DMS79 treated with DMSO at 0.1 percent for 48 hours (cell line): ENCODE results near the gene CACNG6.
"Not testable (repeated sequence)": the region's sequence is repeated elsewhere in the genome, so short reads cannot be mapped to it uniquely, and the experiment has no call there.

ENCODE experiments used
- DNase-seq: peaks from one replicate; lab custom pipeline; 2025; lab: John Stamatoyannopoulos, UW

The CACNG6 gene

DNA sequence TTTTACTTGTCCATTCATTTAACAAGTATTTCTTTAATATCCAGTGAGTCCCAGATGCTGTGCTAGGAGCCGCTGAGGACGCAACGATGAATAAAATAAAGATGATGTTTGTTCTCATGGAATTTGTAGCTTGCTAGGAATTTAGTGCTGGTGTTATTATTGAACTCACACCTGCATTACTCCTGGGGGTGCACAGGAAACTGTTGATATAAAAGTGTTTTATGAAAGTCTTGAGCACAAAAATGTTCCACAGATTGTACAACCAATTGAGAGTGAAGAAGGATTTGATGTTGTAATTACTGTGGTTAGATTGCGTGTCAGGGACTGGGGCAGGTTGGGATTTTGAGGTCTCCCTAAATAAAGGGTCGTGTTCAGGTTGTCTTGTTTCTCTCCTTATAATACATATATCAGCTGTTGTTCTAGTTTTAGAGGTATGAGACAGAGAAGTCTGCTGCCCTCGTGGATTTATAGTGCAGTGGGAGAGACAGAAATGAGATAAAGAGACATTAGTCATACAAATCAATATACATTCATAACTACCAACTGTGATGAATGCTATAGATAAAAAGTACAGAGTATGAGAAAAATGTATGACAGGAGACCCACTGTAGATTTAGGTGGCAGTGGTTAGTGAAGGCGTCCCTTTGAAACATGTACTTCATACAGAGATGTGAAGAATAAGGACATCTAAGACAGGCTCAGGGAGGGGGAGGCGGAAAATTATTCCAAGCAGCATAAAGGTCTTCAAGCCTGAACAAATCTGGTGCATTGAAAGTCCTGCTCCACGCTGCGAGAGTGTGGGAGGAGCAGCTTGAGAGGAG lies 11.3 kb downstream of the CACNG6 start:
- no peak for DNase-seq

DNA sequence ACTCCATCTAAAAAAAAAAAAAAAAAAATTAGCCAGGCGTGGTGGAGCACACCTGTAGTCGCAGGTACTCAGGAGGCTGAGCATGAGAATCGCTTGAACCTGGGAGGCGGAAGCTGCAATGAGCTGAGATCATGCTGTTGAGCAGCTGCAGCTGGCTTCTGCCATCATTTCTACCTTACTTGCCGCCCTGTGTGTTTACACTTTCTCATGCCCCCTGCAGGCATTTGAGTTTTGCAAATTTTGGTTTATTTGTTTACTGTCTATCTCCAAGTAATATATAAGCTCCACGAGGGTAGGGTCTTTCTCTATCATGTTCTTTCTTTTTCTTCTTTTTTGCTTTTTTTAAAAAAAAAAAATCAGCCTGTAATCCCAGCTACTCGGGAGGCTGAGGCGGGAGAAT lies 18.0 kb downstream of the CACNG6 start:
- DNase-seq: no peak

DNA sequence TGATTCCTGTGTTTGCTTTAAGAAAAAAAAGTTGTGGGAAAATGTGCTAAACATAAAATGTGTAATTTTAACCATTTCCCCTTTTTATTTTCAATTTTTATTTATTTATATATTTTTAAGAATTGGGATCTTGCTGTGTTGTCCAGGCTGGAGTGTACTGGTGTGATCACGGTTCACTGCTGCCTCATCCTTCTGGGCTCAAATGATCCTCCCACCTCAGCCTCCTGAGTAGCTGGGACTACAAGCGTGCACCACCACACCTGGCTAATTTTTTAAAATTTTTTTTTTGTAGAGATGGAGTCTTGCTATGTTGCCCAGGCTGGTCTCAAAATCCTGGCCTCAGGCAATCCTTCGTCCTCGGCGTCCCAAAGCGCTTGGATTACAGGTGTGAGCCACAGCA lies 19.0 kb downstream of the CACNG6 start:
- no peak for DNase-seq

DNA sequence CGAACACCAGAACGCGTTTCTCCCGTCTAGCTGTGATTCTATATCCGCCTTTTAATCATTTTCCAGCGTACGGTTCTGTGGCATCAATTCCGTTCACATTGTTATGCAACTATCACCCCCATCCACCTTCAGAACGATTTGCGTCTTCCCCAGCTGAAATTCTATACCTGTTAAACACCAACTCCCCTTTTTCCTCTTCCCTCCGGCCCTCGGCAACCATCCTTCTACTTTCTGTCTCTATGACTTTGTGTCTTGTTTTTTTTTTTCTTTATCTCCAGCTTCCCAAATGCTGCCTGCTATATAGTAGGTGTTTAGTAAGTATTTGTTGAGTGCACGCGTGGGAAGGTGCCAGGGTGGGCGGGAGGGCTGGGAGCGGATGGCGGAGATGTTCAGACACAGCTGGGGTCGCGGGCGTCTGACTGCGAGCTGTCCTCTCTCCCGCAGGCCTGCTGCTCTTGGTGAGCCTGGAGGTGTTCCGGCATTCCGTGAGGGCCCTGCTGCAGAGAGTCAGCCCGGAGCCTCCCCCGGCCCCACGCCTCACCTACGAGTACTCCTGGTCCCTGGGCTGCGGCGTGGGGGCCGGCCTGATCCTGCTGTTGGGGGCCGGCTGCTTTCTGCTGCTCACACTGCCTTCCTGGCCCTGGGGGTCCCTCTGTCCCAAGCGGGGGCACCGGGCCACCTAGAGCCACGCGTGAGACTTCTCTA lies 20.2 kb downstream of the CACNG6 start:
- DNase-seq: no peak

DNA sequence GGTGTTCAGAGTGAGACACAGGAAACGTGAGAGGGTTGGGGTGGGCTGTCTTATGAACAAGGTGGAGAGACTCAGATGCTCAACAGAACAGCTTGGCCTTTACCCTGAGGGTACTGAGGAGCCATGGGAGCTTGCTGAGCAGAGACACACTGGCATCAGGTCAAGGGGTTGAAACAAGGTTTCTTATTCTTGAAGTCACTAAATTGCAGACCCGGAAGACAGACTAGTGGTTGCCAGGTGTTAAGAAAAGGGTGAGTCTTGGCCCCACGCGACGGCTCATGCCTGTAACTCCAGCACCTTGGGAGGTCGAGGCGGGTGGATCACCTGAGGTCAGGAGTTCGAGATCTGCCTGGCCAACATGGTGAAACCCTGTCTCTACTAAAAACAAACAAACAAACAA lies 22.4 kb downstream of the CACNG6 start:
- DNase-seq: no peak

DNA sequence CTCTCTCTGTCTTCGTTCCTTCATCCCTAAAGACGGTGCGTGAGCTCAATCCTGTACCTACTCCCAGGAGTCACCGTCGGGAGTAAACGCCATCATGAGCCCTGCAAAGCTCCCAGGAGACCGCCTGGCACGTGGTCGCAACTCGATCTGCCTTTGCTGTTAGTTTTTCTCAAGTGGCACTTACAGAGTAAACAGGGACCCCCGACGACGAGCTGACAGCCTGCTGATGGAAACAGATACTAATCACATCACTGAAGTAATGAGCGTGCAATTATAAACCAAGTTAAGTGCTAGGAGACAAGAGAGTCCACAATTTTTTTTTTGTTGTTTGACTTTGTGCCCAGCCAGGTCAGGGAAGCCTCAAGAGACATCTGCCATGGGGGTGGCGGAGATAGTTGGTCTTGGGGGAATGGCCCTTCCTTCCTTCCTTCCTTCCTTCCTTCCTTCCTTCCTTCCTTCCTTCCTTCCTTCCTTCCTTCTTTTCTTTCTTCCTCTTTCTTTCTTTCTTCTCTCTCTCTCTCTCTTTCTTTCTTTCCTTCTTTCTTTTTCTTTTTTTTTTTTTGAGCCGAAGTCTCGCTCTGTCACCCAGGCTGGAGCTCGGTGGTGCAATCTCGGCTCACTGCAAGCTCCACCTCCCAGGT lies 23.6 kb downstream of the CACNG6 start:
- peak; percentile 71 for DNase-seq

DNA sequence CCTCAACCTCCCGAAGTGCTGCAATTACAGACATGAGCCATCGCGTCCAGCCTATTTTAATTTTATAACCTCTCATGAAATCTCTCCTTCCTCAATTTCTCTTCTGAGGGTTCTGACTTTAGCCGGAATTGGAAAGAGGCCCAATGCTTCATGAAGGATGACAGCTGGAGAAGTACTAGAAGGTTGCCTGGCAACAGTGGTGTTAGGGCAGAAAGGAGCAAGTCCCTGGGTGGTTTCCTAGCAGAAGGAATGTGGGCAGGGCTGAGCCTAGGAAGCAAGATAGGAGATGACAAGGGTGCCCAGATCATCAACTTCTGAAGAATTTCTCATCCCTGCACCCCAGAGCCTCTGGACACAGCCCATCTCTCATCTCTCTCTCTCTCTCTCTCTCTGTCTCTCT lies 25.8 kb downstream of the CACNG6 start:
- DNase-seq: peak; percentile 91

DNA sequence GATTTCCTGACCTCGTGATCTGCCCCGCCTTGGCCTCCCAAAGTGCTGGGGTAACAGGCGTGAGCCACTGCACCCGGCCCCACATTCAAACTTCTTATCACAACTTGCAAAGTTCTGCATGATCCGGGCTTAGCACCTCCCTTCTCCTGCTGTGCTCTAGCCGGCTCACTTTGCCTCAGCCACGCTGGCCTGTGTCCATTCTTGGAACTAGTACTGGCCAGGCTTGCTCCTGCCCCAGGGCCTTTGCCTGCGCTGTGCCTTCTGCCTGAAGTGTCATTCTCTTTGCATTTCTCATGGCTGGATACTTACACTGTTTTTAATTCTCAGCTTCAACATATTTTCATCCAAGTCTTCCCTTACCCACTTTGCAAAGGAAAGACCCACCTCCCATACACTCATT lies 29.9 kb downstream of the CACNG6 start:
- no peak for DNase-seq

DNA sequence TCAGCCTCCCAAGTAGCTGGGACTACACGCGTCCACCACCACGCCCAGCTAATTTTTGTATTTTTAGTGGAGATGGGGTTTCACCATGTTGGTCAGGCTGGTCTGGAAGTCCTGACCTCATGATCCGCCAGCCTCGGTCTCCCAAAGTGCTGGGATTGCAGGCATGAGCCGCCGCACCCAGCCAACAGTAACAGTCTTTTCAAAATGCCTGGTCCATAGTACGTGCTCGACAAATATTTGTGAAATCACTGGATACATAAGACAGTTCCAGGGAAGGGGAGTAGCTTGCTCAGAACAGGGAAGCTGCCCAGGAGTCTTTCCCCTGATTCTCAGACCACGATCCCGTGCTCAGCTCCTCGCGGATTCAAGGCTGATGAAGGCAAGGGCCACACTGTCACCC lies 30.5 kb downstream of the CACNG6 start:
- DNase-seq: no peak

DNA sequence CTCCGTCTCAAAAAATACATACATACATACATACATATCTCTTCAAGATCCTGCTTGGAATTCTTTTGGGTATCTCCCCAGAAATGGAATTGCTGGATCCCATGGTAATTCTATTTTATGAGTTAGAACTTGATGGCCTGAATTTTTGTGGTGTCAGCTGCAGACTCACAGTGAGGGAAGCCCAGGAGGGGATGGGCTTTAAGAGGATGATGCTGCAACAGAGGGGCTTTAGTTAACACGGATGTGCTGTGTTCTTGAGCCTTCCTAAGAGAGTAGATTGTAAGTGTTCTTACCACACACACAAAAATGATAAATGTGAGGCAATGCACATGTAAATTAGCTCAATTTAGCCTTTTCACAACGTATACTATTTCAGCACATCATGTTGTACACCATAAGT lies 31.8 kb downstream of the CACNG6 start:
- no peak for DNase-seq

DNA sequence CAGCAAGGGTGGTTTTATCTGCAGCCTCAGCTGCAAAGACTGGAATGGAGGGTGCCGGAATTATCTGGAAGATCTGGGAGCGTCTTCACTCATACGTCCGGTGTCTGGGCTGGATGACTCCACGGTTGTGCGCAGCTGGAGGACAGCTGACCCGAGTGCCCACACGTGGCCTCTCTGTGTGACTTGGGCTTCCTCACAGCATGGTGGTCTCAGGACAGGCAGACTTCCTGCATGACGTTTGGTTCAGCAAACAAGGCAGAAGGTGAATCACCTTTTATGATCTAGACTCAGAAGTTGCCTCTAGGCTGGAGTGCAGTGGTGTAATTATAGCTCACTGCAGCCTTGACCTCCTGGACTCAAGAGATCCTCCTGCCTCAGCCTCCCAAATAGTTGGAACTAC lies 33.2 kb downstream of the CACNG6 start:
- no peak for DNase-seq

DNA sequence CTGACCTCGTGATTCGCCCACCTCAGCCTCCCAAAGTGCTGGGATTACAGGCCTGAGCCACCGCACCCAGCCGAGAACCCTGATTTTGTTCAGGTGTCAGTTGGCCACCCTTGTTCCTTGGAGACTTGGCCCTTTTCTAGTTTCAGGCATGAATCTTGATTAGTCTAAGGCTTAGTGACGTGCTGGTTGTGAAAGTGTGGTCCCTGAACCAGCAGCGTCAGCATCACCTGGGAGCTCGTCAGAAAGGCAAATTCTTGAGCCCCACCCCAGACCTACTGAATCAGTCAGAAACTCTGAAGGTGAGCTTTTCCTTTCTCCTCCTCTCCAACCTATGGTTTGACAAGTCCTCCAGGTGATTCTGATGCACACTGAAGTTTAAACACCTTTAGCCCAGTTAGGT lies 35.2 kb downstream of the CACNG6 start:
- DNase-seq: no peak

DNA sequence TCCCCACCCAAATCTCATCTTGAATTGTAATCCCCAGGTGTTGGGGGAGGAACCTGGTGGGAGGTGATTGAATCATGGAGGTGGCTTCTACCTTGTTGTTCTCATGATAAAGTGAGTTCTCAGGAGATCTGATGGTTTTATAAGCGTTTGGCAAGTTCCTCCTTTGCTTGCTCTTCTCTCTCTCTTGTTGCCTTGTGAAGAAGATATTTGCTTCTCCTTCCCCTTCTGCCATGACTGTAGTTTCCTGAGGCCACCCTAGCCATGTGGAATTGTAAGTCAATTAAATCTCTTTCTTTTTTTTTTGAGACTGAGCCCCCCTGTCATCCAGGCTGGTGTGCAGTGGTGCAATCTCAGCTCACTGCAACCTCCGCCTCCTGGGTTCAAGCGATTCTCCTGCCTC lies 37.9 kb downstream of the CACNG6 start:
- DNase-seq: no peak

DNA sequence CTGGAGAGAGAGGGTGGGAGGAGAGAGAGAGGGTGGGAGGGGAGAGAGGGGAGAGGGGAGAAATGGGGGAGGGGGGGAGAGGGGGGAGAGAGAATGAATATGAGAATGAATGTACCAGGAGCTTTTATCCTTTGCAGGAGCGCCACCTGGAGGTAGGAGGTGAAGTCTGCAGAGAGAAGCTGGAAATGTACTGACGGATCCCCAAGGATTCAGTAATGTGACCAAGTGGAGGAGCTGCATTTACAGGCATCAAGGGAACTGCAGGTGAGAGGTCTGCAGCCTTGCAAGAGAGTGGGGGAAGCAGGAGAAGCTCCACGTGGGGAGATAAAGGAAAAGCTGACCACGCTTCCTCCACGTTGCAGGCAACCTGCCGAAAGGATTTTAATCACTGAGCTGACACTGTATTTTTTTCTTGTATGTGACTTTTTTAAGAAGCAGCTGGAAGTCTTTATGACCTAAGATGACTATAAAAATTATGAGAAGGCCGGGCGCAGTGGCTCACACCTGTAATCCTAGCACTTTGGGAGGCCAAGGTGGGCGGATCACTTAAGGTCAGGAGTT lies 38.6 kb downstream of the CACNG6 start:
- peak; percentile 31 for DNase-seq

DNA sequence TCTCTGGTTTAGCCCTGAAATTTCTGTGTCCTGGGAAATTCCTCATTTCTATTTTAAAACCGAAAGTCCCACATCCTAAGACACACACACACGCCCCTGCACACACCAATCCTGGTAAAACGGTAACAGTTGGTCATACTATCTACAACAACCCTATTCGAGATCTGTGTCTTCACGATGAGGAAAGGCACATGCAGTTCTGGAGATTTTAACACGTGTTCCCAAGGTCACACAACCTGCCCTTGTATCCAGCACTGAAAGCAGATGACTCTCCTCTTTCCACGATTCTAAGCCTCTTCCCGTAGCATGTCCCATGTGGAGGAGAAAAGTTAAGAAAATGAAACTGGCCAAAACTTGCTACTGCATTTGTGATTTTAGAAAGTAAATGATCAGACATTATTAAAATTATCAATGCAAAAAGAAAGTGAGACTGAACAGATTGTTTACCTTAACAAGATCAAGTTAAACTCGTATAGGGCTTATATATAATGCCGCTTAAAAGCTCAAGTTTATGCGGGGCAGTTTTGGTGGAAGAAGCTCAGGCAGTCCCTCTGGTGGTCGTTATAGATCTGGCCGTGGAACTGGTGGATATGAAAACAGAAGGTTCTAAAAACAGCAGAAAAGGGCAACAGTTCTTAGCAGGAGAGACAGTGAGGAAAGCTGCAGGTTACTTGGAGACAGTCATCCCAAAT lies 39.6 kb downstream of the CACNG6 start:
- no peak for DNase-seq

DNA sequence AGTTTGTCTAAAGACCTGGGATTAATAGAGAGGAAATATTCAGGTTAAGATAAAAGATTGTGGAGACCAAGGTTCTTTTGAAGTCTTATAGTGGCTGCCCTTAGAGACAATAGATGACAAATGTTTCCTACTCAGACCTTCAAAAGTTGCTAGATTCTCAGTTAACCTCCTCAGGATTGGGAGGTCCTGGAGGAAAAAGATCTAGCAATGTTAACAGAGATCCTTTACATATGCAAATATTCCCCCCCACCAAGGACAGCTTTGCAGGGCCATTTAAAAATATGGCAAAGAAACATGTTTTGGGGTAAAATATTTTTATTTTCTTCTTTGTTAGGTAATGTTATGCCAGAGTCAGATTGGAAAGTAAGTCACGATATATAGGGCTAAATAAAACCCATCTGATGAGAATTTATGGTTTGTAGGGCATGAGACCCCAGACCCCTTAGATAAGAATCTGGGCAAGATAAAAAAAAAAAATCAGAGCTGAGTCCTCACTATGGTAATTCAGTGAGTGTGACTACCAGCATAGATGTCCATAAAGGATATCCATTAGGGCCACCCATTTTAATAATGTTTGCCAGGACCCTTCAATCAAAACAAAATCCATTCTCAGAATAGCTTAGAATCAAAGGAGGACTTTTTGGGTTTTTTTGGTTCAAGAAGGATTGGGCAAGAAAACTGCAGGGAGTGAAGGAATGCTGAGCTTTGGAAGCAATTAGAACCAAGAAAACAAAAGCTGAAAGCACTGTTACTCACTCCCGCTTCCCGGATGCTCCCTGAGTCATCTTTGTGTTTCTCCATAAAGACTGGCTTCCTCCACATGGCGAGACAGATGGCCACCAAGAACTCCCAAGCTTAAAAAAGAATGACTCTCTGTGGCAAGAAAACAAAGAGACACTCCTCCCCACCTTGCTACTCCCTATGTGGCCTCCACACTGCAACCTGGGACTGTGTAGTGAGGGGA lies 44.1 kb downstream of the CACNG6 start:
- DNase-seq: no peak

DNA sequence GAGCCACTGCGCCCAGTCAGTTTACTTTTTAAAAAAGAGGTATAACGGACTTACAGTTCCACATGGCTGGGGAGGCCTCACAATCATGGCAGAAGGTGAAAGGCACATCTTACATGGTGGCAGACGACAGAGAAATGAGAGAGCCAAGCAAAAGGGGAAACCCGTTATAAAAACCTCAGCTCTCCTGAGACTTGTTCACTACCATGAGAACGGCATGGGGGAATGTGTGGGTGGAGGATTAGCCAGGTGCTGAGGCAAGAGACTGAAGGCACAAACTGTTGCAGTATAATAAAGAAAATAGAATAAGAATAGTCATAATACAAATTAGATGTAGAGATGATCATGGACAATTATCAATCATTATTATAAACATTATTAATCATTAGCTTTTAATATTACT lies 45.1 kb downstream of the CACNG6 start:
- DNase-seq: not testable (repeated sequence)

DNA sequence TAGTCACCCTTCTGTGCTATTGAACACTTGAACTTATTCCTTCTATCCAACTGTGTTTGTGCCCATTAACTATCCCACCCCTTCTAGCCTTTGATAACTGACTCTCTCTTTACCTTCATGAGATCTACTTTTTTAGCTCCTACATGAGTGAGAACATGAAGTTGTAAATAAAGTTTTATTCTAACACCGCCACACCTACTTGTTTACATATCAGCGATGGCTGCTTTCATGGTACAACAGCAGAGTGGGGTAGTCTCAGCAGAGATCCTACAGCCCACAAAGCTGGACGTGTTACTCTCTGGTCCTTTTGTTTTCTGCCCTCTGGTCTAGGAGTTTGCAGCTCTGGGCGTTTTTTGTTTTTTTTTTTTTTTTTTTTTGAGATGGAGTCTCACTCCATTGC lies 48.6 kb downstream of the CACNG6 start:
- DNase-seq: no peak

DNA sequence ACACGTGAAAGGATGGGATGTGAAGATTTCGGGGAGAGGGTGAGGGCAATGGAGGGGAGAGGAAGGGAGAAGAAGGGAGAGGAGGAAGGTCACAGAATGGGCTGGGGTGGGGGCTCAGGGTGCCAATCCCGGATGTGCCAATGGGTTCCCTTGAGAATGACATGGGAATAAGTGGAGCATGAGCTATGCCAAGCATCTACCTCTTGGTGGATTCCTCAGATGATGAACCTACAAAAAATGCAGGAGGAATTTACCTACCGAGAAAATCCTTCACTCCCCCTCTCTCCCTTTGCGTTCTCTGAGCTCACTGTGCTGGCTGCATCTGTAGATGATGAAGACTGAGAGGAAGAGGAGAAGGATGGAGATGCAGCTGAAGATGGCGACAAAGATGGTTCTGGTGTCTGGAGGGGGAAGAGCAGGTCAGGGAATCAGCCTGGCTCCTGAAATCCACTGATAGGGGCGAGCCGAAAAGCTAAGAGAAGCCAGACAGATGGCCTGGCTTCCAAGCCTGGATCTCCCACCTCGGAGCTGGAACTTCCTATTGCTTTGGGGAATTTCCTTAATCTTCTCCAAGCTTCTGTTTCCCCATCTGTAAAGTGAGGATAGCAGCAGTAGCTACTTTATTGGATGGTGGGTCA lies 50.7 kb downstream of the CACNG6 start:
- no peak for DNase-seq

DNA sequence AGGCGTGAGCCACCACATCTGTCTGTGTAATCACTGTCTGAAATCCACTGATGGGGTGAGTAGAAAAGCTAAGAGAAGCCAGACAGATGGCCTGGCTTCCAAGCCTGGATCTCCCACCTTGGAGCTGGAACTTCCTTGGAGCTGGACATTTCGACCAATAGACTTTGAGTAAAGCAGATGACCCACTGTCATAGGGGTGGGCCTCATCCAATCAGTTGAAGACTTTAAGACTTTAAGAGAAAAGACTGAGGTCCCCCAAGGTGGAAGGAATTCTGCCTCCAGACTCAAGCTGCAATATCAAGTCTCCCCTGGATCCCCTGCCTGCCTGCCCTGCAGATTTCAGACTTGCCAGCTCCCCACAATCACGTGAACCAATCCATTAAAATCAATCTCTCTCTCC lies 51.6 kb downstream of the CACNG6 start:
- no peak for DNase-seq

DNA sequence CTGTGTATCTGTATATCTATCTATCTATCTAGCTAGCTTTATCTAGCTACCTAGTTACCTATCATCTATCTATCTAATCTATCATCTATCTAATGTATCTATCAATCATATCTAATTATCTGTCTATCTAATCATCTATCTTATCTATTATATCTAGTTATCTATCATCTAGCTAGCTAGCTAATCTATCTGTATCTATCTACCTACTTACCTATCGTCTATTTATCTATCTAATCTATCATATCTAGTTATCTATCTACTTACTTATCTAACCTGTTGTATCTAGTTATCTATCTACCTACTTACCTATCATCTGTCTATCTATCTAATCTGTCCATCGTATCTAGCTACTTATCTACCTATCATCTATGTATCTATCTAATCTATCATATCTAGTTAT lies 54.3 kb downstream of the CACNG6 start:
- no peak for DNase-seq
